C4-2B (cell line): ENCODE data around the gene LRPAP1.

Experiments
- CTCF ChIP-seq: fragments of 450-650 bp; conservative IDR thresholded peaks from 2 replicates; pipeline ENCODE4 v1.5.1; 2017; ENCODE audit warnings: mild to moderate bottlenecking
- ZFX ChIP-seq: fragments of 450-650 bp; IDR thresholded peaks from 2 replicates; pipeline ENCODE4 v1.6.1; 2017

- TF ChIP-seq CTCF (no peak), ZFX (no peak)
Measured at GRCh38 chr4:3468804-3469203, 63.4 kb downstream of the LRPAP1 start.
